COR-L47 (cell line): Measurements from ENCODE around the gene SOX8.
A peak's percentile ranks its signal among the peaks of the same experiment; 100 is the strongest.

Source experiments
- DNase-seq: peaks from one replicate; lab custom pipeline; 2025; lab: John Stamatoyannopoulos, UW

Gene SOX8

GRCh38 chr16:974001-974601 lies 7.5 kb upstream of the SOX8 start:
- no peak for DNase-seq

- DNase-seq: no peak
Observed at GRCh38 chr16:974611-975261, 6.8 kb upstream of the SOX8 start.

- DNase-seq: no peak
Observed at GRCh38 chr16:975291-975690, 6.3 kb upstream of the SOX8 start.

- no peak for DNase-seq
Observed at GRCh38 chr16:976389-976931, 5.1 kb upstream of the SOX8 start.

GRCh38 chr16:977081-977701 lies 4.4 kb upstream of the SOX8 start:
- no peak for DNase-seq

GRCh38 chr16:977896-978295 lies 3.7 kb upstream of the SOX8 start:
- no peak for DNase-seq

- no peak for DNase-seq
Observed at GRCh38 chr16:978403-978802, 3.2 kb upstream of the SOX8 start.

GRCh38 chr16:979147-979546 lies 2.4 kb upstream of the SOX8 start:
- no peak for DNase-seq

GRCh38 chr16:979859-980594 lies 1.5 kb upstream of the SOX8 start:
- no peak for DNase-seq

- DNase-seq: no peak
Observed at GRCh38 chr16:980595-980854, 1.0 kb upstream of the SOX8 start.

GRCh38 chr16:982145-983043 lies 824 bp downstream of the SOX8 start:
- no peak for DNase-seq

GRCh38 chr16:983044-984030 lies 1.8 kb downstream of the SOX8 start:
- DNase-seq: no peak

- DNase-seq: no peak
Observed at GRCh38 chr16:984121-984694, 2.6 kb downstream of the SOX8 start.

GRCh38 chr16:984736-985636 lies 3.4 kb downstream of the SOX8 start:
- no peak for DNase-seq

GRCh38 chr16:985646-986400 lies 4.3 kb downstream of the SOX8 start:
- DNase-seq: no peak

GRCh38 chr16:986411-986810 lies 4.8 kb downstream of the SOX8 start:
- no peak for DNase-seq

- peak; percentile 6 for DNase-seq
Observed at GRCh38 chr16:986925-987582, 5.5 kb downstream of the SOX8 start.

GRCh38 chr16:987906-988305 lies 6.3 kb downstream of the SOX8 start:
- no peak for DNase-seq
